ENCODE measurements around the gene SCARB1. TPM values are rescaled to one million over a fixed set of nuclear protein-coding genes. Genes with fewer than 3 reads are reported as not detected.

SCARB1 gene
- total and polyA plus RNA-seq, 9 of the 15 experiments (the other 6 are each of a cell fraction or from before 2014, with no cell fraction given), result 0.56 to 157 (median 52.8) TPM

DNA sequence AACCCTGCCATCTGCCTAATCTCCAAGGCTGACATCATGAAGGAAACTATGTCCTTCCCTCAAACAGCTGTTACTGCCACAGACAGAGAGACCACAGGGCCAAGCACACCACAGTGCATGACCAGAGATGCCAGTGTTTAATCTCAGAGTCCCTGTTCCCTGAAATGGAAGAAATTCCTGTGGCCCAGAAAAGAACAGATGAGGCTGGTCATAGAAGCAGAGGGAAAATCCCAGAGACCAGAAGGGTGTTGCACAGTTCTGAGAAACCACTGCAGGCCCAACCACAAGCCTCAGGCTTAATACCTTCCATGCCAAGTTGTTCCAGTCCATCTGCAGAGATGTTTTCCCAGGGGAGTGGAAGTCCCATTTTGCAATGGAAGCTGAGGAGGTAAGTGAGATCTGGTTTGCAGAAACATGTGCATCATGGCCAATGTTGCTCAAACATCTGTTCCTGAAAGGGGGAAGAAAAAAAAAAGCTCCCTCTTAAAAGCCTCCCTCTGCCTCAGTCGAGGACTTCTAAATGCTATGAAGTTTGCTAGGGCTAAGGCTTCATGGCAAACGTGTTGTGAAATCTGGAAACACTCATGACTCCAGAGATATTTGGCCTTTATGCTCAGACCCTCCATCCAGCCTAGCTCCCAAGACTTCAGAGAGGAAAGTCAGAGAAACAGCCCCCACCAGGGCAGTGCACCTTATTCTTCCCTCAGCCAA is 98.6 kb downstream of the SCARB1 start:
- H3K27ac ChIP-seq (ENCODE audit: extremely low read depth, low read depth, low read length), result no peak overlapping the region
- no peak for TF ChIP-seq STAT5B (CRISPR knock-in tag; IDR thresholded peaks at IDR 0.05)
- no peak for TF ChIP-seq ZNF263 (CRISPR knock-in tag; IDR thresholded peaks at IDR 0.05; ENCODE audit: borderline replicate concordance)
- no peak for TF ChIP-seq ARID3A (IDR thresholded peaks at IDR 0.05; ENCODE audit: borderline replicate concordance, low read depth, low read length)
- TF ChIP-seq TAF7 (tag; IDR thresholded peaks at IDR 0.05), result no peak
- TF ChIP-seq SAP30 (IDR thresholded peaks at IDR 0.05; ENCODE audit: borderline replicate concordance, insufficient read depth, low read depth, low read length, poor library complexity, severe bottlenecking), result no peak
- TF ChIP-seq NCOA2 (IDR thresholded peaks at IDR 0.05; ENCODE audit: partially characterized antibody in 2 of 2), result no peak
- TF ChIP-seq CCAR2 (IDR thresholded peaks at IDR 0.05; ENCODE audit: low read depth, low read length), result no peak
- TF ChIP-seq HNRNPH1 (optimal IDR thresholded peaks at IDR 0.05; ENCODE audit: low read depth, low read length), result no peak
- no peak for TF ChIP-seq KDM5B (IDR thresholded peaks at IDR 0.05; ENCODE audit: insufficient replicate concordance, low read depth, low read length)
- TF ChIP-seq ZNF133 (CRISPR knock-in tag; IDR thresholded peaks at IDR 0.05), result no peak
- TF ChIP-seq GABPB2 (CRISPR knock-in tag; conservative IDR thresholded peaks at IDR 0.05), result no peak
- TF ChIP-seq RAD51 (IDR thresholded peaks at IDR 0.05; ENCODE audit: borderline replicate concordance, low read depth), result no peak
- no peak for TF ChIP-seq ATF4 (CRISPR knock-in tag; IDR thresholded peaks at IDR 0.05)
- TF ChIP-seq RFX1 (IDR thresholded peaks at IDR 0.05), result no peak
- no peak for TF ChIP-seq NFIX (CRISPR knock-in tag; IDR thresholded peaks at IDR 0.05; ENCODE audit: low read depth)
- TF ChIP-seq RBBP5 (IDR thresholded peaks at IDR 0.05; ENCODE audit: borderline replicate concordance, insufficient read depth, low read length, poor library complexity, severe bottlenecking), result no peak
- no peak for TF ChIP-seq ZFX (CRISPR knock-in tag; IDR thresholded peaks at IDR 0.05)

More for the DNA sequence above, 98.6 kb downstream of the SCARB1 start:
- no peaks in the 10 kb centered on the region; the same call in 1 of the 2 replicates for H4K20me1 ChIP-seq (replicated peaks; ENCODE audit: control insufficient read depth, insufficient read depth, low read length)
- intact Hi-C loops (cut with micrococcal nuclease) (no loop called here), in situ Hi-C loops (cut with MboI) (loop anchor here (10.0 kb wide), 1 partner anchor 430 kb away; no protein-coding TSS in a partner anchor)
- no peak overlapping the region for H2AFZ ChIP-seq (ENCODE audit: low read depth, low read length)
- H3K9me1 ChIP-seq (ENCODE audit: control insufficient read depth, insufficient read depth, low read length), result no peaks in the 10 kb centered on the region
- ATAC-seq (no peak), DNase-seq (ENCODE audit: extremely low read depth in 1 of 4, low spot score in 3 of 4) (no peak), FAIRE-seq (no peak)
- no peak overlapping the region for H3K9ac ChIP-seq (ENCODE audit: insufficient read depth in 1 of 2, low read depth in 2 of 2, low read length in 2 of 2)
- peaks cover 7 to 29% of the 10 kb centered on the region in 2 experiments; a peak in 3 of 5 replicates for H3K27me3 ChIP-seq (ENCODE audit: control insufficient read depth in 2 of 2, insufficient read depth in 2 of 2, low read length in 2 of 2)
- BruUV-seq (replicated peaks), result no TSS peak
- no peak overlapping the region for H3K4me3 ChIP-seq
- no peaks in the 10 kb centered on the region for H3K79me2 ChIP-seq (ENCODE audit: control insufficient read depth, insufficient read depth, low read length)
- WGBS (ENCODE audit: insufficient coverage, low coverage, missing lambda C conversion rate), result 0% methylated on average over 2 of the region's 2 CpGs
- CTCF ChIA-PET (ENCODE audit: low intra/inter-chr PET ratio), result no interaction called here
- peaks cover 0 to 7% of the 10 kb centered on the region in 2 experiments; a peak in 2 of 5 replicates for H3K4me1 ChIP-seq (replicated peaks in 1 of 2; ENCODE audit: control insufficient read depth in 2 of 2, insufficient read depth in 2 of 2, low read length in 2 of 2)
- POLR2A ChIA-PET, result interaction anchor here (0.6 to 0.8 kb wide), 2 partner anchors 238 to 303 kb away, joined by 3 read pairs; no protein-coding TSS in a partner anchor
- no peak overlapping the region for H3K4me2 ChIP-seq (ENCODE audit: insufficient read depth, low read length)
- H3K9me3 ChIP-seq (replicated peaks; ENCODE audit: control insufficient read depth, insufficient read depth, low read depth, low read length), result peaks cover 12% of the 10 kb centered on the region
- no peaks in the 10 kb centered on the region for H3K36me3 ChIP-seq (ENCODE audit: control insufficient read depth, insufficient read depth, low read length)
